Neural crest cell (in vitro differentiated cells): ENCODE measurements around the gene GPR162. TPM values are rescaled to one million over a fixed set of nuclear protein-coding genes. Genes with fewer than 3 reads are reported as not detected.
A peak's percentile ranks its signal among the peaks of the same experiment; 100 is the strongest.

Source experiments
- DNase-seq: peaks from one replicate; pipeline ENCODE4 v3.0.0; 2021; ENCODE audit warnings: low read depth, mixed read lengths, low spot score
- H3K27ac Mint-ChIP-seq: one replicate; pipeline ENCODE4 v1.8.0; 2021; ENCODE audit warnings: mild to moderate bottlenecking, mixed read lengths; ENCODE audit not compliant: unreplicated experiment
- H3K27me3 Mint-ChIP-seq: 2 replicates; pipeline ENCODE4 v1.8.0; 2021; ENCODE audit warnings: low read depth, mild to moderate bottlenecking, mixed read lengths
- H3K36me3 Mint-ChIP-seq: 2 replicates; pipeline ENCODE4 v1.8.0; 2021; ENCODE audit warnings: low read depth, mild to moderate bottlenecking, mixed read lengths
- H3K4me1 Mint-ChIP-seq: 2 replicates; pipeline ENCODE4 v1.8.0; 2021; ENCODE audit warnings: mixed read lengths
- H3K4me3 Mint-ChIP-seq: one replicate; pipeline ENCODE4 v1.8.0; 2021; ENCODE audit warnings: mild to moderate bottlenecking, mixed read lengths
- H3K9me3 Mint-ChIP-seq: 2 replicates; pipeline ENCODE4 v1.8.0; 2021; ENCODE audit warnings: mixed read lengths
- CTCF ChIP-seq: fragments of 200-600 bp; sonication (generic); conservative IDR thresholded peaks from 2 replicates; pipeline ENCODE4 v1.5.0; 2021; ENCODE audit warnings: antibody characterized with exemption, mild to moderate bottlenecking
- total RNA-seq: library from RNA; stranded (reverse); gene quantifications from 2 replicates; pipeline ENCODE4 v1.2.1, GENCODE V29; 2021

The GPR162 gene
- total RNA-seq, 1 donor from 2014 or later: 16.4 TPM

- Mint-ChIP-seq H3K36me3 (peaks cover 17% of the 10 kb centered on the region), H3K9me3 (no peaks in the 10 kb centered on the region), H3K27me3 (peaks cover 23% of the 10 kb centered on the region), H3K27ac (peak overlapping the region; percentile 67), H3K4me3 (peak overlapping the region; percentile 77), H3K4me1 (peaks cover 46% of the 10 kb centered on the region)
- DNase-seq: no peak
- no peak for TF ChIP-seq CTCF
Observed at GRCh38 chr12:6774499-6775062, 47.0 kb upstream of the GPR162 start.

GRCh38 chr12:6775185-6776174 lies 46.1 kb upstream of the GPR162 start:
- H3K4me3 Mint-ChIP-seq: peak overlapping the region; percentile 77
- peaks cover 23% of the 10 kb centered on the region for H3K27me3 Mint-ChIP-seq
- H3K9me3 Mint-ChIP-seq: no peaks in the 10 kb centered on the region
- H3K36me3 Mint-ChIP-seq: peaks cover 17% of the 10 kb centered on the region
- H3K4me1 Mint-ChIP-seq: peaks cover 42% of the 10 kb centered on the region
- DNase-seq: no peak
- TF ChIP-seq CTCF: no peak
- H3K27ac Mint-ChIP-seq: no peak overlapping the region

- Mint-ChIP-seq H3K27ac (no peak overlapping the region), H3K4me1 (peaks cover 25% of the 10 kb centered on the region), H3K4me3 (no peak overlapping the region), H3K9me3 (no peaks in the 10 kb centered on the region), H3K36me3 (peaks cover 11% of the 10 kb centered on the region), H3K27me3 (peaks cover 21% of the 10 kb centered on the region)
- no peak for DNase-seq
- no peak for TF ChIP-seq CTCF
Observed at GRCh38 chr12:6777386-6777785, 44.2 kb upstream of the GPR162 start.

GRCh38 chr12:6778217-6778573 lies 43.4 kb upstream of the GPR162 start:
- no peak for TF ChIP-seq CTCF
- DNase-seq: no peak
- Mint-ChIP-seq H3K9me3 (no peaks in the 10 kb centered on the region), H3K27me3 (peaks cover 20% of the 10 kb centered on the region), H3K4me3 (peak overlapping the region; percentile 84), H3K36me3 (peaks cover 11% of the 10 kb centered on the region), H3K4me1 (peaks cover 25% of the 10 kb centered on the region), H3K27ac (peak overlapping the region; percentile 82)

- H3K9me3 Mint-ChIP-seq: no peaks in the 10 kb centered on the region
- H3K4me1 Mint-ChIP-seq: peaks cover 25% of the 10 kb centered on the region
- H3K27ac Mint-ChIP-seq: peak overlapping the region; percentile 82
- H3K27me3 Mint-ChIP-seq: peaks cover 18% of the 10 kb centered on the region
- DNase-seq: peak; percentile 99
- peak; percentile 100 for TF ChIP-seq CTCF
- peaks cover 11% of the 10 kb centered on the region for H3K36me3 Mint-ChIP-seq
- H3K4me3 Mint-ChIP-seq: peak overlapping the region; percentile 84
Observed at GRCh38 chr12:6778574-6779550, 42.8 kb upstream of the GPR162 start.
